Measurements from ENCODE around the gene ATP8B3.

The ATP8B3 gene

GRCh38 chr19:1796395-1797142 lies 15.5 kb downstream of the ATP8B3 start:
- no peak for DNase-seq (ENCODE audit: low spot score)

- DNase-seq (ENCODE audit: low spot score) = no peak
Observed at GRCh38 chr19:1794424-1795172, 17.5 kb downstream of the ATP8B3 start.

GRCh38 chr19:1791879-1792278 lies 20.2 kb downstream of the ATP8B3 start:
- DNase-seq (ENCODE audit: low spot score) = no peak

- DNase-seq (ENCODE audit: low spot score) = no peak
Observed at GRCh38 chr19:1790054-1790792, 21.9 kb downstream of the ATP8B3 start.

GRCh38 chr19:1789261-1790041 lies 22.6 kb downstream of the ATP8B3 start:
- DNase-seq (ENCODE audit: low spot score) = no peak

- DNase-seq (ENCODE audit: low spot score) = no peak
Observed at GRCh38 chr19:1787116-1787515, 25.0 kb downstream of the ATP8B3 start.

GRCh38 chr19:1786668-1787067 lies 25.4 kb downstream of the ATP8B3 start:
- DNase-seq (ENCODE audit: low spot score) = no peak

- DNase-seq (ENCODE audit: low spot score) = no peak
Observed at GRCh38 chr19:1785310-1785709, 26.8 kb downstream of the ATP8B3 start.

- DNase-seq (ENCODE audit: low spot score) = no peak
Observed at GRCh38 chr19:1783874-1784273, 28.2 kb downstream of the ATP8B3 start.

GRCh38 chr19:1783354-1783753 lies 28.7 kb downstream of the ATP8B3 start:
- no peak for DNase-seq (ENCODE audit: low spot score)

- no peak for DNase-seq (ENCODE audit: low spot score)
Observed at GRCh38 chr19:1782521-1782920, 29.6 kb downstream of the ATP8B3 start.

GRCh38 chr19:1780272-1780958 lies 31.7 kb downstream of the ATP8B3 start:
- DNase-seq (ENCODE audit: low spot score) = no peak

GRCh38 chr19:1779574-1779973 lies 32.5 kb downstream of the ATP8B3 start:
- no peak for DNase-seq (ENCODE audit: low spot score)

GRCh38 chr19:1777149-1777548 lies 34.9 kb downstream of the ATP8B3 start:
- DNase-seq (ENCODE audit: low spot score) = no peak

GRCh38 chr19:1776606-1777147 lies 35.4 kb downstream of the ATP8B3 start:
- no peak for DNase-seq (ENCODE audit: low spot score)

- no peak for DNase-seq (ENCODE audit: low spot score)
Observed at GRCh38 chr19:1775951-1776605, 36.0 kb downstream of the ATP8B3 start.

GRCh38 chr19:1774989-1775772 lies 36.9 kb downstream of the ATP8B3 start:
- DNase-seq (ENCODE audit: low spot score) = no peak

- peak; percentile 86 for DNase-seq (ENCODE audit: low spot score)
Observed at GRCh38 chr19:1773184-1773583, 38.9 kb downstream of the ATP8B3 start.

GRCh38 chr19:1770866-1771576 lies 41.1 kb downstream of the ATP8B3 start:
- DNase-seq (ENCODE audit: low spot score) = no peak
